IPS DF 4.7 (cell line): ENCODE results near the gene SLC18A2.
"Not testable (repeated sequence)": the region's sequence is repeated elsewhere in the genome, so short reads cannot be mapped to it uniquely, and the experiment has no call there.

Source experiments
- DNase-seq: peaks from one replicate; pipeline ENCODE4 v3.0.0-alpha.2; 2013; ENCODE audit warnings: low spot score; ENCODE audit errors: extremely low read depth

The SLC18A2 gene

DNA sequence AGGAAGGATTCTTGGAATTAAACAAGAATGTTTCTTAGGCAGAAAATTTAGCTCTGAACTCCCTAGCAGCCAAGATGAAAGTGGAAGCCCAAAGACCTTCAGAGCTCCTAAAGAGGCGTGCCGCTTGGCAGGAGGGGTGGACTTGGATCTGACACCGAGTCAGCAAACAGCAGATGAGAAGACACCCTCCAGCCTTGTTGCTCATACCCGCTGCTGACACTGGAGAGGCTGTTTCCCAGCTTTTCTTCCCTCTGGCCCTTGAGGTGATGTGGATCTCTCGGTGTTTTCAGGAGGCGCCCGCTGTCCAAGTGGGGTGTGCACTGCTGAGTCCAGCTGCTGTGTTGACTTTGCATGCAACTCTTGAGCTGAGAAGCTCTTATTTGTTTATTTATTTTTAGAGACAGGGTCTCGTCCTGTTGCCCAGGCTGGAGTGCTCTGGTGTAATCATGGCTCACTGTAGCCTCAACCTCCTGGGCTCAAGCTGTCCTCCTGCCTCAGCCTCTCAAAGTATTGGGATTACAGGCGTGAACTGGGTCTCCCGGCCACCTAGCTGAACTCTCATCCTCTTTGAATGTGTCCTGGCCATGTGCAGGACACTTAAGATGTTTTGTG, 21.5 kb downstream of the SLC18A2 start:
- no peak for DNase-seq

GRCh38 chr10:117262903-117263293, 22.0 kb downstream of the SLC18A2 start:
- no peak for DNase-seq

- DNase-seq, result no peak
Observed at GRCh38 chr10:117264782-117265181, 23.9 kb downstream of the SLC18A2 start.

DNA sequence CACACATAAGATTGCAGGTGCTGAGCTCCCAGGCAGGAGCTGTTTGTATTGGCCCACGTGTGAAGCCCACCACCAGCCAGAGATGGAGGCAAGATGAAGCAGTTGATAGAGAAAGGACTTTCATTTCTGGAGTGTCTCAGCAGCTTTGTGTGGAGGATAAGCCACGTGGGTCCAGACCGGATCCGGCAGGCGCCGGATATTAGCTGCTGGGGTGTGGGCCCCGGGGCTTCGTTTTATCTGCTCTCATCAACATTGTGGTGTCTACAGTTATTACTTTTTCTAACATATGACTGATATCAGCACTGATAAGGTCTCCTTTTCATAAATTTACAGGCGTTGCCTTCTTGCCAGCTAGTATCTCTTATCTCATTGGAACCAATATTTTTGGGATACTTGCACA, 25.5 kb downstream of the SLC18A2 start:
- no peak for DNase-seq

- no peak for DNase-seq
Observed at GRCh38 chr10:117266812-117267211, 25.9 kb downstream of the SLC18A2 start.

DNA sequence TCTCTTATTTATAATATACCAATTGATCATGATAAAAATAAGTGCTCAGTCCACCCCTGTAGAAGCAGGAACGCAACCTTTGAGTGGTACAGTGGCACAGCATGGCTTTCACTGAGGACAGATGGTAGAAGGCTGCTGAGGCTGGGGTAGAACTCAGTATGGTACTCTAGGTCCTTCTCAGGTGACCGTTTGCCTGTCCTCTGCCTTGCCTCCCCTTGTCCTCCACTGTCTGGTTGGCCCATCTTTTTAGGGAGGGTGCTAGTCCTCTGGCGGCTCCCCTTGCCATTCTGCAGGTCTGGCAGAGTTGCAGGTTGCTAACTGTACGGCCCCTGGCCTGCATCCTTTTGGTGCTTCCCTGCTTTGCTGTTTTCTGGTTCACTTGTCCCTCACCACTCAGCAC, 27.3 kb downstream of the SLC18A2 start:
- no peak for DNase-seq

DNA sequence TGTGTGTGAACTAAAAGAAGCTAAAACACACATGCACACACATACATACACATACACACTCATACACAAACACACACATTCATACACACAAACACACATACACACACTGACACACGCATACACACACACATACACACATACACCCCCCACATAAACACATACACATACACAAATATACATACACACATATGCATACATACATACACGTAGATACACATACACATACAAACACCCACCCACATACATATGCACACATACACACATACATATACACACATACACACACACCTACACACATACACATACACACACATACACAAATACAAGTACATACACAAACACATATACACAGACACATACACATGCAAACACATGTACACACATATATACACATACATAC, 28.0 kb downstream of the SLC18A2 start:
- DNase-seq, result no peak

GRCh38 chr10:117271427-117271826, 30.5 kb downstream of the SLC18A2 start:
- no peak for DNase-seq

GRCh38 chr10:117272195-117273076, 31.5 kb downstream of the SLC18A2 start:
- DNase-seq, result no peak

DNA sequence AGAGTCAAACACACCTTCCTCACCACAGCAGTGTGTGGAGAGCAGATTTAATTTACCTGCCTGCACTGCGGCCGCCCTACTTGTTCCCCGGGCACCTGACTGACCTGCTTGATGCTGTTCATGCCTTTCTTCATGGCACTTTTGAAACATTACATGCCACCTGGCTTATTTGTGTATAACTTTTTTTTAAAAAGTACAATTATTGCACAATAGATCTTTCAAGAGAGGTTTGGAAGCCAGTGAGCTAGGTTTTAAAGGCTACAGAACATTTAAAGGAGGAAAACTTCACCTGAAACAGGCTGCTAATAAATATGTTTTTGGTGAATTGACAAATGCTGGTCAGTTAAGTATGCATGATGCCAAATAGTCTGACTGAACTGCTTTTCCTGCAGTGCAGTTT, 33.1 kb downstream of the SLC18A2 start:
- no peak for DNase-seq

DNA sequence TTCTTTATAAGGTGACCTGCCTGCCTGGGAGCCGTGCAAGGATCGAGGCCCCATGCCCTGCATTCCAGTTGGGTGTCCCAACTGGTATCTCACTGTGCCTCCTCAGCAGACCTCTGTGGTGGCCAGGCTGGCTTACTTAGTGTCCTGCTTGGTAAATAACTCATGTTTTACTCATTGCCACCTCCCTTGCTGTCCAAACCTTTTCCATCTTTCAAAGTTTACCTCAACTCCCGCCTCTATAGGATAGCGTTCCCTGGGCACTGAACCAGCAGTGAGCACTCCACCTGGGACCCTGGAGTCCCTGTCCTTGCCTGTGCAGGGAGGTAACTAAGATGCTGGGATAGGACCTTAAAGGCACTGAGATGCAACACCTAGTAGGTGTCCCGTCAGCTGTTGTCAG, 33.6 kb downstream of the SLC18A2 start:
- no peak for DNase-seq

DNA sequence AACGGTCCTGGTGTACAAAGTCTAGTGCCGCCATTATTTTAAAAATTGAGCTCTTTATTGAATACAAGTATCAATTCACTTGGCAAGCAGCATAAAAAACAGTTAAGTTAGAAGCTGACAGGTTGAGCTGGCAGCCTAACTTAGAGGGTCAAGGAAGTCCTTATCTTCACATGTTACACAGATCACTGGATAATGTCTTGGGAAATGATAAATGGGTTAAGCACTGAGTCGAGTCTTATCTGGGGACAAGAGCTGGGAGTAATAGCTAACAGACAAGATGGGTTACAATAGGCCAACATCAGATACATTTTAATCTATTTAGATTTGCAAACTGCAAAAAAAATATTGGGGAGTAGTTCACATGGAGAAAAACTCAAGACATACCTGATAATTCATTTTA, 34.2 kb downstream of the SLC18A2 start:
- no peak for DNase-seq

DNA sequence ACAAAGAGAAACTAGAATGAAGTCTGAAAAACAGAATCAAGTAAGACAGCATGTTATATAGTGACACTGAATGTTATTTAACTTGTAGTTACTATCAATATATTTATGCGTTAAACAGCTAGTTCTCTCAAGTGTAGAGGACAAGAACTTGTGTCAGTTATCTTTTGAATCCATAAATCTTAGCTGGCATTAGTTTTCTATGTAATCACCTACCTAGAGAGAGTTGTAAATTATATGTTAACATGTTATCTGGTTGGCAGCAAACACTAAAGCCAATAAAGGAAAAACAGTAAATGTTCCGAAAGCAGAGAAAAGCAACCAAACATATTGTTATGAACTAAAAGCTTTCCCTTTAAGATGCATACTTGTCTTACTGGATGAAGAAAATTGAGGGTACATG, 36.8 kb downstream of the SLC18A2 start:
- DNase-seq, result no peak

GRCh38 chr10:117284716-117285494, 44.0 kb downstream of the SLC18A2 start:
- no peak for DNase-seq

DNA sequence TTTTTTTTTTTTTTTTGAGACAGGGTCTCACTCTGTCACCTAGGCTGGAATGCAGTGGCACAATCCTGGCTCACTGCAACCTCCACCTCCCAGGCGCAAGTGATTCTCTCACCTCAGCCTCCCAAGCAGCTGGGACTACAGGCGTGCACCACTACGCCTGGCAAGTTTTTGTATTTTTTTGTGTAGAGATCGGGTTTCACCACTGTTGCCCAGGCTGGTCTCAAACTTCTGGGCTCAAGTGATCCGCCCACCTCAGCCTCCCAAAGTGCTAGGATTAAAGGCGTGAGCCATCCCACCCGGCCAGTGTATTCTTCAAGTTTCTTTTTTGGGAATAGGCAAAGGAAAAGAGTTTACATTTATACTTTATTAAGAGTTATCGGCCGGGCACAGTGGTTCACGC, 50.0 kb downstream of the SLC18A2 start:
- DNase-seq, result not testable (repeated sequence)

DNA sequence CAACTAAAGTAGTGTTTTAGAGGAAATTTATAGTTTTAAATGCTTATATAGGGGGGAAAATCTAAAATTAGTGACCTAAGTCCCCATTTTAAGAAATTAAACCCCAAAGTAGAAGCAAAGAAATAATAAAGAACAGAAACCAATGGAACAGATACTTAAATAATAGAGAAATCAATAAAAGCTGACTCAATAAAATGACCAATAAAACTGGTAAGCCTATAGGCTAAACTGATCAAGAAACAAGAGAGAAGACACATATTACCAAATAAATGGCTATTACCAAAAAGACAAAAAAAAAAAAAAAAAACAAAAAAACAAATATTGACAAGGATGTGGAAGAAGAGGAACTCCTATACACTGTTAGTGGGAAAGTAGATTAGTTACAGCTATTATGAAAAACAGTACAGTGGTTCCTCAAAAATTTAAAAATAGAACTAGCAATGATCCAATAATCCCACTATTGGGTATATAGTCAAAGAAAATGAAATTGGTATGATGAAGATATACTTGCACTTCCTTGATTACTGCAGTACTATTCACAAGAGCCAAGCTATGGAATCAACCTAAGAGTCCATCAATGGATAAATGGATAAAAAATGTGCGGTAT, 53.2 kb downstream of the SLC18A2 start:
- no peak for DNase-seq

GRCh38 chr10:117294735-117295134, 53.8 kb downstream of the SLC18A2 start:
- no peak for DNase-seq

- no peak for DNase-seq
Observed at GRCh38 chr10:117298219-117298618, 57.3 kb downstream of the SLC18A2 start.

DNA sequence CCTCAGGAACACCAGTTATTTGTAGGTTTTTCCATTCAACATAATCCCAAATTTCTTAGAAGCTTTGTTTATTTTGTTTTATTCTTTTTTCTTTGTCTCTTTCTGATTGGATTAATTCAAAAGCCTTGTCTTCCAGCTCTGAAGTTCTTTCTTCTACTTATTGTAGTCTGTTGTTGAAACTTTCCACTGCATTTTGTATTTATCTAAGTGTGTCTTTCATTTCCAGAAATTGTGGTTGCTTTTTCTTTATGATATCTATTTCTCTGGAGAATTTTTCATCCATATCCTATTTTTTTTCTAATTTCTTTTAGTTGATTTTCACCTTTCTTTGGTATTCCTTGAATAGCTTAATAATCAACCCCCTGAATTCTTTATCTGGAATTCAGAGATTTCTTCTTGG, 58.5 kb downstream of the SLC18A2 start:
- DNase-seq, result no peak

- no peak for DNase-seq
Observed at GRCh38 chr10:117300671-117301070, 59.8 kb downstream of the SLC18A2 start.

- DNase-seq, result not testable (repeated sequence)
Observed at GRCh38 chr10:117303451-117303850, 62.5 kb downstream of the SLC18A2 start.

DNA sequence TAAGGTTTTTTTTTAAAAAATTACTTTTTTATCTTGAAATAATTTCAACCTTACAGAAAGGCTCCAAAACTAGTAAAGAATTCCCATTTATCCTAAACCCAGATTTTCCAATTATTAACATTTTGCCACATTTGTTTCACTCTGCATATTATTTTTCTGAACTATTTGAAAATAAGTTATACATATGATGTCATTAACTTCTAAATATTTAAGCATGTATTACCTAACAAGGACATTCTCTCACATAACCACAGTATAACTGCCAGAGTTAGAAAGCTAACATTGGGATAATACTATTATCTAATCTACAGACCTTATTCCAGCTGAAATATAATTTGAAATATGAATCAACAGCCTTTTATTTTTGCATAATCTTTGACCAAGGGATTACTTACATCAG, 65.8 kb downstream of the SLC18A2 start:
- no peak for DNase-seq
